WI38 (cell line): ENCODE data around the gene PAFAH1B1.

Source experiments
- H3K4me3 ChIP-seq: 2 replicates; pipeline ENCODE4 v1.5.1; 2011; ENCODE audit warnings: low read depth, mild to moderate bottlenecking, control low read depth, low read length
- TF ChIP-seq, protein P1 (sequence below): IDR thresholded peaks from 2 replicates; pipeline ENCODE4 v1.5.1; 2012; ENCODE audit warnings: low read depth, mild to moderate bottlenecking, control low read depth, low read length

PAFAH1B1 gene

DNA sequence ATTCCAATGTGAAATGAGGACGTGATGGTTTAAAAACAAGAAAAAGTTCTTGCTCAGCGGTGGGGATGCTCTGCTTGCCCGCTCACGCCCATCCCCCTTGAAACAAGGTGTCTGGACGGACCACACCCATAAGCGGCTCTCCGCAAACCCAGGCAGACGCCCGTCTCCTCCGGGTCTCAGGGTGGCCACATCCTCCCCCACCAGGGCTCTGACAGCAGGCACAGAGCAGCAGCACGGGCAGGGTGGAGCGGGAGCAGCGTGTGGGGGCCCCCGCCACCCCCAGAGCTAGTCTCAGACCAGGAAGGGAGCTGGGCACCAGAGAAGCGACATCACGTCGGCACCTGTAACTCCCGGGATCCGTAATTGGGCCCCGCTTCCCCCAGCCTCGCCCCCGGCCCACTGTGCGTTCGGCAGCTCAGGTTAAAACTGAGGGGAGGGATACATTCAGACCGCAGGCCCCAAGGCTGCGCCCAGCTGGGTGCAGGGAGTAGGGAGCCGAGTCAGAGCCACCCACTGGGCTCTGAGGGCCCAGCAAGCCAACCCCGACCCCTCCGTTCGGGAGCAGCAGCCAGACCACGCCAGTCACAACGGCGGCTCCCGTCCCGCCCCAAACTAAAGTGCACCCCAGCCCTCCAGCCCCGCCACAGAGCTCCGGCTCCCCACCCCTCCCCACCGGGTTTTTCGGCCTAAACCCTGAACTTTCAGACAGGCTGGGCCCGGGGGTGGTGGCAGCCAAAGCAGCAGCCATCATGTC, 96.1 kb downstream of the PAFAH1B1 start:
- TF ChIP-seq, protein P1, sequence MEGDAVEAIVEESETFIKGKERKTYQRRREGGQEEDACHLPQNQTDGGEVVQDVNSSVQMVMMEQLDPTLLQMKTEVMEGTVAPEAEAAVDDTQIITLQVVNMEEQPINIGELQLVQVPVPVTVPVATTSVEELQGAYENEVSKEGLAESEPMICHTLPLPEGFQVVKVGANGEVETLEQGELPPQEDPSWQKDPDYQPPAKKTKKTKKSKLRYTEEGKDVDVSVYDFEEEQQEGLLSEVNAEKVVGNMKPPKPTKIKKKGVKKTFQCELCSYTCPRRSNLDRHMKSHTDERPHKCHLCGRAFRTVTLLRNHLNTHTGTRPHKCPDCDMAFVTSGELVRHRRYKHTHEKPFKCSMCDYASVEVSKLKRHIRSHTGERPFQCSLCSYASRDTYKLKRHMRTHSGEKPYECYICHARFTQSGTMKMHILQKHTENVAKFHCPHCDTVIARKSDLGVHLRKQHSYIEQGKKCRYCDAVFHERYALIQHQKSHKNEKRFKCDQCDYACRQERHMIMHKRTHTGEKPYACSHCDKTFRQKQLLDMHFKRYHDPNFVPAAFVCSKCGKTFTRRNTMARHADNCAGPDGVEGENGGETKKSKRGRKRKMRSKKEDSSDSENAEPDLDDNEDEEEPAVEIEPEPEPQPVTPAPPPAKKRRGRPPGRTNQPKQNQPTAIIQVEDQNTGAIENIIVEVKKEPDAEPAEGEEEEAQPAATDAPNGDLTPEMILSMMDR = no peak
- H3K4me3 ChIP-seq = no peak overlapping the region

DNA sequence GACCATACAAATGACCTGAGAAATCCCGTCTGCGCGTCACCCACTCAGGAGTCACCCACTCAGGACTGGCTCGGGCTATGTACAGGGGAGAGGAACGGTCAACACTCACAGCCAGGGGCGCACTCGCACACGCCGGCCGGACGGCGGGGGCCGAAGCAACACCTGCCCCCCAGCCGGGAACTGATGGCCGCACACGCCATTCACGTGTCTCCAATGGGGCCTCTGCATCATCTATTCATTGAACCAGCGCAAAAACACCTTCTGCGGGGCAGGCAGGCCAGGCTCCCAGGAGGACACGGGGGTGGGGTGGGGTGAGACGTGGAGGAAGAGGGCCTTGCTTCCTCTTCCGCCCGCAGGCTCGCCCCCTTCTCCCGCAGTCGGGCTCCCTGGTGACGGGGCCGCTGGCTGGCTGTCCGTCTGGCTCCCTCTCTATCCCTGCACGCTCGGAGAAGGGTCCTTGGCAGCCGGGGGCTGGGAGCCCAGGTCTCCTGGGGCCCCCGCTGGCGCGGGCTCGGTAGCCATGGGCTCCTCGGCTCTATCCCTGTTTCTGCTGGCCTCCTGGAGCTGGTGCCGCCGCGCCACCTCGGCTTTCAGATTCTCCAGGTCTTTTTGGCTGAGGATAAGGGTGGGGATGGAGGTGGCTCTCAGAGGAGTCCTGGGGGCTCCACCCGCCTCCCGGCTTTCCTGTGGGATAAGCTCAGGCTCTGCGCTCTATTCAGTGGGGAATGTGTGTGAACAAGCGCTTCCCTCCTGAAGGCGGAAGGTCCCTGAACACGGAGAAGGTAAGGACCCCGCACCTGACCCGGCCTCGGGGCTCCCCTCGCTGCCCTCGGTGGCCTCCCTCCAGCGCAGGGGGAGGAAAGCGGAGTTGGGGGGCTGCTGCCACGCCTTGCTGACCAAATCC, 97.0 kb downstream of the PAFAH1B1 start:
- TF ChIP-seq, protein P1 = no peak
- H3K4me3 ChIP-seq = no peak overlapping the region

DNA sequence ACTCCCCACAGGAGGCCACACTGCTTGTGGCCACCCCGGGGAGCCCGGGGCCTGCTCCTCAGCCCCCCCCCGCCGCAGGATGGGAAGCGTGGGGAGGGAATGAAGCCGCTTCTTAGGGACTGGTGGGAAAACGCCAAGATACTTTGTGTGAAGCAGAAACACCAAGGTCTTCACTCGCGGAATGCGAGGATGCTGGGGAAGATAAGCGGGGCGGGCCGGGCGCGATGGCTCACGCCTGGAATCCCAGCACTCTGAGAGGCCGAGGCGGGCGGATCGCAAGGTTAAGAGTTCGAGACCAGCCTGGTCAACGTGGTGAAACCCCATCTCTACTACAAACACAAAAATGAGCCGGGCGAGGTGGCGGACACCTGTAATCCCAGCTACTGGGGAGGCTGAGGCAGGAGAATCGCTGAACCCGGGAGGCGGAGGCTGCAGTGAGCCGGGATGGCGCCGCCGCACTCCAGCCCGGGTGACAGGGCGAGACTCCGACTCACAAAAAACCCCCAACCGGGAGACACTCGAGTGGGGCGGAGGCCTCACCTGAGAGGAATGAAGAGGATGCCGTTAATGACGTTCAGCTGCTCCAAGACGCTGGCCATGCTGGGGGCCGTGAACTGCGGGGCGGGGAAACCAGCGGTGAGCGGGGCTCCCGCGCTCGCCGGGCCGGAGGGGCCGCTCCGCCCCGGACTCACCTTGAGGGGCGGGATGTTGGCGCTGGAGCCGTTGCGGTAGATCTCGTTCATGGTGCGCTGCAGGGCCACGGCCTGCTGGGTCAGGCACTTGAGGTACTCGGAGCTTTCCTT, 97.8 kb downstream of the PAFAH1B1 start:
- no peak overlapping the region for H3K4me3 ChIP-seq
- TF ChIP-seq, protein P1 = no peak

DNA sequence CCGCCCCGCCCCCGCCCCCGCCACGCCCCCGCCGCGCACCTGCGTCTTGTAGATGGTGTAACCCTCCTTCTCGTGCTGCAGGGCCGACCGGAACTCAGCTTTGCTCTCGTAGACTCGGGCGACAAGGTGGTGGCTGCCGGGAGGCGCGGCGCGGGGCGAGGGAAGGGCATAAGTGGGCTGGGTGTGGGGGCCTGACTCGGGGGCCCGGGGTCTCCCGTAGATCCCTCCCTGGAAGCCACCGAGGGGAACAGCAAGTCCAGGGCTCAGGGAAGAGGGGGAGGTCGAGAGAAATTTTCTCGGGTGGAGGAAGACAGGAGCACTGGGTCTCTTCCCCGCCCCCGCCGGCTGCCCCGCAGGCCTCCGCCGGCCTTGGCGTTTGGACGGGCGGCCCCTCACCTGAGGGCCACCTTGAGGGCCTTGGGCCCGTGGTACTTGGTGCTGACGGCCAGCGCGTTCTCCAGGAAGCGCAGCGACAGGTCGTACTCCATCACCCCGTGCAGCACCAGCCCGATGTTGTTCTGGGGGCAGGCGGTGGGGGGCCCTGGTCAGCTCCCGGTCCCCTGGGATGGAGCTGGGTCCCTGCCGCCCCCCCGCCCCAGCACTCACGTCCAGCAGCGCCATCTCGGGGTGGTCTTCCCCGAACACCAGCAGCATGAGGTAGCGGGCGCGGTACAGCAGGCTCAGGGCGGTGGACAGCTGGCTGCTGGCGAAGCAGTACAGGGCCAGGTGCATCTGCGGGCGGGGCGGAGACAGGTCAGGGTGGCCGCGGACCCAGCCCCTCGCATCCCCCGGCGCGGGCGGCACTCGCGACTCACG, 98.7 kb downstream of the PAFAH1B1 start:
- H3K4me3 ChIP-seq = no peak overlapping the region
- TF ChIP-seq, protein P1 = no peak

DNA sequence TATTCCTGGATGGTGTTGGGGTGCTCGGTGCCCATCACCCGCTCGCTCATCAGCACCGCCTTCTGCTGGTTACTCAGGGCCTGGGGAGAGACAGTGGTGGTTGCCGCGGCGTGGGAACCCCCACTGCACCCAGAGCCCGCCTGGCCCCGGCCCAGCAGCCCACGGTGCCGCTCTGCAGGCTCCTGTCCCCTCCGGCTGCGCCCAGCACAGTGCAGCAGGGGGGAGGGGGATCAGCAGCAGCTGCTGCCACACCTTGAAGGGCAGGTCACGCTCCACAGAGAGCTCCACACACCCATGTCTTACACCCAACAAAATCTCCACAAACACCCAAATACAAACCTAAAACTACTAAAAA, 99.3 kb downstream of the PAFAH1B1 start:
- H3K4me3 ChIP-seq = no peak overlapping the region
- TF ChIP-seq, protein P1 = no peak

DNA sequence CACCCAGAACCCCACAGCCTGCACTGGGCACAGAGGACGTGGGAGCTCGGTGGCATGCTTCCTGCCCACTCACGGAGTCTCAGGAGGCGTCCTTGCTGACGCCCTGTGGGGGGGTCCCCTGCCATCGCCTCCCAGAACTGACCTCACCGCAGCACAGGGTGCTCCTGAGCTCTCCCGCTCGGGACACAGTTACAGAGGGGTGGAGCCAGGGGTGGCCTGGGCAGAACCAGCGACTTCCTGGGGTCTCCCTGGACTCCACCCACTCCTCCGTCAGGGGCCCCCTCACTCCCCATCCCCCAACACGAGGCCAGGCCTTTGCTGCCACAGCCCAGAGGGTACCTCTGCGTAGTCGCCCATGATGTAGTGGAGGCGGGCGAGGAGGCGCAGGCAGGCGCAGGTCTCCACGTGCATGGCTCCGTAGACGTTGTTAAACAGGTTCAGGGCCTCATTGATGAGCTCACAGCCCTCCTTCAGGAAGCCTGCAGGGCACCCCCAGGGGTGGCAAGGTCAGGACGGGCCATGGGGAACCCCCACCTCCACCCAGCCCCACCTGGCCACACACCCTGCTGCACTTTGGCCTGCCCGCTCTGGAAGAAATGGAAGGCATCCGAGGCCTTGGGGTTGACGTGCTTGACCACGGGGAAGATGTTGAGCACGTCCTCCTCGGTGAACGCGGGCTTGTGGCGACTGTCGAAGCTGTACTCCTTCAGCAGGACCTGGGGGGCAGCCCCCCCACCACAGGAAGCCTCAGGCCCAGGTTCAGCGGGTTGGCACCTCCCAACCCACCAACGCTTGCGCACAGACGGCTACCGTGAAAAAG, 100.3 kb downstream of the PAFAH1B1 start:
- H3K4me3 ChIP-seq = no peak overlapping the region
- TF ChIP-seq, protein P1 = no peak
